ENCODE data around the gene EXOC4. TPM values are rescaled to one million over a fixed set of nuclear protein-coding genes. Genes with fewer than 3 reads are reported as not detected.

EXOC4 gene
- total RNA-seq, 4 donors from 2014 or later: 36.6 to 64.0 (median 57.4) TPM

GRCh38 chr7:133863362-133864061 is 610.6 kb downstream of the EXOC4 start:
- H3K27ac ChIP-seq (replicated peaks in 1 of 4): no peak overlapping the region
- H3K27me3 ChIP-seq: no peaks in the 10 kb centered on the region
- TF ChIP-seq CTCF (IDR thresholded peaks at IDR 0.05): no peak
- no peak for TF ChIP-seq POLR2A (IDR thresholded peaks at IDR 0.05; ENCODE audit: low read depth)
- TF ChIP-seq EP300 (IDR thresholded peaks at IDR 0.05): no peak
- TF ChIP-seq POLR2AphosphoS5 (IDR thresholded peaks at IDR 0.05): no peak
- H3K36me3 ChIP-seq: no peaks in the 10 kb centered on the region
- no peaks in the 10 kb centered on the region for H3K9me3 ChIP-seq
- no peak overlapping the region for H3K4me3 ChIP-seq
- H3K4me1 ChIP-seq: no peaks in the 10 kb centered on the region
- WGBS: 89% methylated on average over 1 of the region's 1 CpG
- intact Hi-C loops (cut with DNase I): no loop called here
- no peak for DNase-seq (ENCODE audit: extremely low spot score)

- WGBS: 73% methylated on average over 1 of the region's 1 CpG
- H3K9me3 ChIP-seq: no peaks in the 10 kb centered on the region
- no peaks in the 10 kb centered on the region for H3K4me1 ChIP-seq
- intact Hi-C loops (cut with DNase I): no loop called here
- no peak for DNase-seq (ENCODE audit: extremely low spot score)
- H3K4me3 ChIP-seq: no peak overlapping the region
- no peak overlapping the region for H3K27ac ChIP-seq (replicated peaks in 1 of 4)
- H3K36me3 ChIP-seq: no peaks in the 10 kb centered on the region
- no peaks in the 10 kb centered on the region for H3K27me3 ChIP-seq
- TF ChIP-seq POLR2AphosphoS5 (IDR thresholded peaks at IDR 0.05) (no peak), POLR2A (IDR thresholded peaks at IDR 0.05; ENCODE audit: low read depth) (no peak), EP300 (IDR thresholded peaks at IDR 0.05) (no peak), CTCF (IDR thresholded peaks at IDR 0.05) (no peak)
These were observed 616.7 kb downstream of the EXOC4 start for GRCh38 chr7:133869556-133869955.

- no peak for TF ChIP-seq POLR2AphosphoS5 (IDR thresholded peaks at IDR 0.05)
- no peak for DNase-seq (ENCODE audit: extremely low spot score)
- no peak overlapping the region for H3K4me3 ChIP-seq
- no peaks in the 10 kb centered on the region for H3K4me1 ChIP-seq
- no peak overlapping the region for H3K27ac ChIP-seq (replicated peaks in 1 of 4)
- H3K27me3 ChIP-seq: no peaks in the 10 kb centered on the region
- intact Hi-C loops (cut with DNase I): no loop called here
- 93% methylated on average over 1 of the region's 1 CpG for WGBS
- no peaks in the 10 kb centered on the region for H3K9me3 ChIP-seq
- no peaks in the 10 kb centered on the region for H3K36me3 ChIP-seq
These were observed 618.9 kb downstream of the EXOC4 start for GRCh38 chr7:133871757-133872156.

- no peaks in the 10 kb centered on the region for H3K27me3 ChIP-seq
- H3K9me3 ChIP-seq: no peaks in the 10 kb centered on the region
- intact Hi-C loops (cut with DNase I): no loop called here
- H3K4me1 ChIP-seq: no peaks in the 10 kb centered on the region
- no peaks in the 10 kb centered on the region for H3K36me3 ChIP-seq
- H3K27ac ChIP-seq (replicated peaks in 1 of 4): no peak overlapping the region
- no peak for DNase-seq (ENCODE audit: extremely low spot score)
- 93% methylated on average over 4 of the region's 4 CpGs for WGBS
- H3K4me3 ChIP-seq: no peak overlapping the region
- no peak for TF ChIP-seq CTCF (IDR thresholded peaks at IDR 0.05)
- no peak for TF ChIP-seq EP300 (IDR thresholded peaks at IDR 0.05)
- no peak for TF ChIP-seq POLR2A (IDR thresholded peaks at IDR 0.05; ENCODE audit: low read depth)
- TF ChIP-seq POLR2AphosphoS5 (IDR thresholded peaks at IDR 0.05): no peak
These were observed 620.3 kb downstream of the EXOC4 start for GRCh38 chr7:133873187-133873586.

GRCh38 chr7:133873631-133874030 is 620.8 kb downstream of the EXOC4 start:
- no peak overlapping the region for H3K27ac ChIP-seq (replicated peaks in 1 of 4)
- no peak overlapping the region for H3K4me3 ChIP-seq
- DNase-seq (ENCODE audit: extremely low spot score): no peak
- no peaks in the 10 kb centered on the region for H3K9me3 ChIP-seq
- H3K36me3 ChIP-seq: no peaks in the 10 kb centered on the region
- no peaks in the 10 kb centered on the region for H3K4me1 ChIP-seq
- TF ChIP-seq CTCF (IDR thresholded peaks at IDR 0.05): no peak
- TF ChIP-seq POLR2AphosphoS5 (IDR thresholded peaks at IDR 0.05): no peak
- no peak for TF ChIP-seq POLR2A (IDR thresholded peaks at IDR 0.05; ENCODE audit: low read depth)
- TF ChIP-seq EP300 (IDR thresholded peaks at IDR 0.05): no peak
- intact Hi-C loops (cut with DNase I): no loop called here
- WGBS: 74% methylated on average over 2 of the region's 2 CpGs
- H3K27me3 ChIP-seq: no peaks in the 10 kb centered on the region
